CD4-positive, alpha-beta T cell (primary cell): ENCODE results near the gene ADAMTS17. TPM values are rescaled to one million over a fixed set of nuclear protein-coding genes. Genes with fewer than 3 reads are reported as not detected.
A peak's percentile ranks its signal among the peaks of the same experiment; 100 is the strongest.

Experiments
- ATAC-seq: fragments of 200-7000 bp; cut with Tn5 transposase; one replicate; pipeline ENCODE4 v1.10.0; 2022; ENCODE audit warnings: mild to moderate bottlenecking; ENCODE audit not compliant: poor library complexity
- CTCF ChIA-PET: fragments of 350-600 bp; sonication (Branson Sonifier 250); formaldehyde crosslinking; loops from one replicate; lab custom pipeline; 2021; ENCODE audit warnings: antibody characterized with exemption, inconsistent platforms; lab: Charles Lee
- POLR2A ChIA-PET: fragments of 350-600 bp; sonication (Branson Sonifier 250); formaldehyde crosslinking; loops from one replicate; lab custom pipeline; 2021; ENCODE audit warnings: antibody characterized with exemption, inconsistent platforms; lab: Charles Lee
- DNase-seq, 14 experiments: peaks; one replicate each; pipeline ENCODE4 v3.0.0-alpha.2; 2013 to 2020; ENCODE audit warnings: mixed read lengths in 2 of 14
- H3K27ac ChIP-seq, 2 donors: one replicate each; pipeline versions ENCODE4 v1.5.1 to v1.7.0; 2013; ENCODE audit warnings: low read length in 2 of 2, low read depth in 1 of 2, mild to moderate bottlenecking in 1 of 2
- H3K27me3 ChIP-seq, 2 experiments: 1 replicate in 1 of 2; 2 replicates in 1 of 2; pipeline versions ENCODE4 v1.6.1 to v1.7.0; 2013; ENCODE audit warnings: low read length in 2 of 2, control low read depth in 1 of 2, mild to moderate bottlenecking in 1 of 2, moderate library complexity in 1 of 2; ENCODE audit not compliant: insufficient read depth in 2 of 2, control insufficient read depth in 1 of 2
- H3K36me3 ChIP-seq: one replicate; pipeline ENCODE4 v1.6.1; 2013; ENCODE audit warnings: low read length, control low read depth; ENCODE audit not compliant: insufficient read depth
- H3K4me1 ChIP-seq: one replicate; pipeline ENCODE4 v1.6.1; 2013; ENCODE audit warnings: low read length, control low read depth; ENCODE audit not compliant: insufficient read depth
- H3K4me3 ChIP-seq: one replicate; pipeline ENCODE4 v1.5.1; 2013; ENCODE audit warnings: mild to moderate bottlenecking, low read length, moderate library complexity
- H3K9me3 ChIP-seq, 2 experiments: 1 replicate in 1 of 2; 2 replicates in 1 of 2; pipeline versions ENCODE4 v1.6.1 to v1.7.0; 2013; ENCODE audit warnings: low read length in 2 of 2, mild to moderate bottlenecking in 2 of 2, control low read depth in 1 of 2, moderate library complexity in 1 of 2; ENCODE audit not compliant: control insufficient read depth in 1 of 2, insufficient read depth in 1 of 2
- H3K27ac Mint-ChIP-seq: one replicate; pipeline ENCODE4 v1.8.0; 2020; ENCODE audit warnings: mixed read lengths
- H3K27me3 Mint-ChIP-seq: one replicate; pipeline ENCODE4 v1.8.0; 2021; ENCODE audit warnings: mixed read lengths
- H3K36me3 Mint-ChIP-seq: one replicate; pipeline ENCODE4 v1.8.0; 2021; ENCODE audit warnings: low read depth, mixed read lengths
- H3K4me1 Mint-ChIP-seq: one replicate; pipeline ENCODE4 v1.8.0; 2021; ENCODE audit warnings: low read depth, mixed read lengths
- H3K4me3 Mint-ChIP-seq: one replicate; pipeline ENCODE4 v1.8.0; 2020; ENCODE audit warnings: mild to moderate bottlenecking, mixed read lengths
- H3K9me3 Mint-ChIP-seq: one replicate; pipeline ENCODE4 v1.8.0; 2020; ENCODE audit warnings: mixed read lengths
- intact Hi-C, 2 experiments: fragments of 100-400 bp; cut with DNase I in 1 of 2; cut with micrococcal nuclease in 1 of 2; formaldehyde crosslinking; loops; one replicate each; pipeline versions ENCODE4 v1.15.1 to v1.9.0; 2023 to 2025; cut with DNase I, micrococcal nuclease
- total RNA-seq, 174 experiments: library from RNA in 2 of 174; stranded (reverse) in 2 of 174; gene quantifications; one replicate each; pipeline ENCODE4 v1.2.3 and lab custom pipeline; 2021 to 2026
- TF ChIP-seq, protein P1 (sequence below): fragments of 200-600 bp; IDR thresholded peaks from one replicate; pipeline ENCODE4 v1.8.0; 2022; ENCODE audit warnings: antibody characterized with exemption, mild to moderate bottlenecking

Gene ADAMTS17
- total RNA-seq, 2 experiments from 2014 or later: 9.9 to 13.2 TPM

DNA sequence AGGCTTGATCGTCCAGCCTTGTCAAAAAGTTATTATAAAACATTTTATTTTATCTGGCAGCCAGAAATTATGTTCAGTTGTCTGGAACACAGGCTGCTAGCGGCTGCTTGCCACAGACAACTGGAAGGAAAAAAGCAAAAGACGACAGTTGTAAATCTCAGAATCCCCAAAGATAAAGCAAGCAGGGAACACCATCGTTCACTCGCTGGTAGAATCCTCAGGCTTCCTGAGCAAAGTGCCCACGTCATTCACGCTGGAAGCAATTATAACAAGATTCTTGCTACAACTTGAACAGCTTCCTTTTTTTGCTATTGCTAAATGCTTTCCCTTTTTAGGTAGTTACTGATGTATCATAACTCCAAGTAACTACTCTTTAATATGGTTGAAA lies 33.6 kb downstream of the ADAMTS17 start:
- no peak overlapping the region for H3K27ac Mint-ChIP-seq
- ATAC-seq (no peak), DNase-seq (no peak)
- H3K4me3 ChIP-seq: no peak overlapping the region
- H3K9me3 ChIP-seq: peaks cover 0 to 6% of the 10 kb centered on the region in 2 experiments
- no peaks in the 10 kb centered on the region for H3K27me3 Mint-ChIP-seq
- H3K27me3 ChIP-seq: no peaks in the 10 kb centered on the region
- H3K4me1 Mint-ChIP-seq: peaks cover 10% of the 10 kb centered on the region
- no peaks in the 10 kb centered on the region for H3K9me3 Mint-ChIP-seq
- no peaks in the 10 kb centered on the region for H3K4me1 ChIP-seq
- H3K36me3 Mint-ChIP-seq: peaks cover 18% of the 10 kb centered on the region
- intact Hi-C loops: no loop called here
- no peak overlapping the region for H3K4me3 Mint-ChIP-seq
- peaks cover 3% of the 10 kb centered on the region for H3K36me3 ChIP-seq
- POLR2A ChIA-PET: no interaction called here
- CTCF ChIA-PET: no interaction called here
- no peak overlapping the region for H3K27ac ChIP-seq
- TF ChIP-seq, protein P1, sequence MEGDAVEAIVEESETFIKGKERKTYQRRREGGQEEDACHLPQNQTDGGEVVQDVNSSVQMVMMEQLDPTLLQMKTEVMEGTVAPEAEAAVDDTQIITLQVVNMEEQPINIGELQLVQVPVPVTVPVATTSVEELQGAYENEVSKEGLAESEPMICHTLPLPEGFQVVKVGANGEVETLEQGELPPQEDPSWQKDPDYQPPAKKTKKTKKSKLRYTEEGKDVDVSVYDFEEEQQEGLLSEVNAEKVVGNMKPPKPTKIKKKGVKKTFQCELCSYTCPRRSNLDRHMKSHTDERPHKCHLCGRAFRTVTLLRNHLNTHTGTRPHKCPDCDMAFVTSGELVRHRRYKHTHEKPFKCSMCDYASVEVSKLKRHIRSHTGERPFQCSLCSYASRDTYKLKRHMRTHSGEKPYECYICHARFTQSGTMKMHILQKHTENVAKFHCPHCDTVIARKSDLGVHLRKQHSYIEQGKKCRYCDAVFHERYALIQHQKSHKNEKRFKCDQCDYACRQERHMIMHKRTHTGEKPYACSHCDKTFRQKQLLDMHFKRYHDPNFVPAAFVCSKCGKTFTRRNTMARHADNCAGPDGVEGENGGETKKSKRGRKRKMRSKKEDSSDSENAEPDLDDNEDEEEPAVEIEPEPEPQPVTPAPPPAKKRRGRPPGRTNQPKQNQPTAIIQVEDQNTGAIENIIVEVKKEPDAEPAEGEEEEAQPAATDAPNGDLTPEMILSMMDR: no peak

DNA sequence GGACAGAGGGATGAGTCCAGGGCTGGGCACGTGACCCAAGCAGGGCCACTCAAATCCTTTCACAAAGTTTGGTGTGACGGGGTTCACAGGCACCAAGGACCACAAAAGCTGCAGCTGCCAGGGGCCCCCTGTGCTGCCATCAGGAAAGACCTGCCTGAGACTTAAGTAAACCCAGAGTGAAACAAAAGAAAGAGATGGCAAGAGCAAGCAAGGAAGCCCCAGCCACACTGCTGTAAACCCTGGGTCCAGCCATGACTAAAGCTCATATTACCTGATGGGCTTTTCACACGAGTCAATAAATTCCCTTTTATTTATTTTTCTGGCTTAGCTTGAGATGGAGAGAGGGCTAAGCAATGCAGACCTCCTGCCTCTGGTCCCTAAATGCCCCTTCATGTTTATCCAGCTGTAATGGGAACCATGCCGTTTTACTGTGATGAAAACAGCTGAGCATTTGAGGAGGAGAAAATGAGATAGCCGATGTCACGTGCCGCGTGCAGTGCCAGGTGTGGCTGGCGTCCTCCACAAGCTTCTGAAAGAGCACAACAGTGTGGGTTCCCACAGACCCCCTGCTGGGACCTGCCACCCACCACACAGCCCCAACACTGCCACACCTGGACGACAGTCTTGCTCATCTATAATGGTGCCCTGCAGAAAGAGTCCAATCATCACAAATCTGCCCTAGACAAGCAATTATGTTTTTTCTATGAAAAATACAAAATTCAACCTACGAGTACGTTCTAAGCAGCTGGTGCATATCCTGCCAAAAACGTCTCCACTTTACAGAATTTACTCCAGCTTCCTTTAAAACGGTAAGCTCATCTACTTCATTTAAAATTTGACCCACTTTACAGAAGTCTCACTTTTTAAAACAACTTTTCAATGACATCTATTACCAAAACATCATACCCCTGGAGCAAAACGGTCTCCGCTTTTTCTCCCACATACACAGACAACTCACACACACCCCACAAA lies 34.2 kb downstream of the ADAMTS17 start:
- Histone ChIP-seq H3K27me3 (no peaks in the 10 kb centered on the region), H3K4me3 (no peak overlapping the region), H3K36me3 (peaks cover 3% of the 10 kb centered on the region), H3K4me1 (no peaks in the 10 kb centered on the region), H3K9me3 (peaks cover 0 to 6% of the 10 kb centered on the region in 2 experiments), H3K27ac (no peak overlapping the region)
- Mint-ChIP-seq H3K4me3 (no peak overlapping the region), H3K27ac (no peak overlapping the region), H3K27me3 (no peaks in the 10 kb centered on the region), H3K9me3 (no peaks in the 10 kb centered on the region), H3K36me3 (peaks cover 17% of the 10 kb centered on the region), H3K4me1 (peaks cover 10% of the 10 kb centered on the region)
- intact Hi-C loops: no loop called here
- TF ChIP-seq, protein P1: no peak
- ChIA-PET POLR2A (no interaction called here), CTCF (interaction anchor here (0.9 kb wide), 1 partner anchor 32 kb away, joined by 3 read pairs; no protein-coding TSS in a partner anchor)
- peak in 1 of 14 experiments; percentile 2 for DNase-seq
- ATAC-seq: no peak

DNA sequence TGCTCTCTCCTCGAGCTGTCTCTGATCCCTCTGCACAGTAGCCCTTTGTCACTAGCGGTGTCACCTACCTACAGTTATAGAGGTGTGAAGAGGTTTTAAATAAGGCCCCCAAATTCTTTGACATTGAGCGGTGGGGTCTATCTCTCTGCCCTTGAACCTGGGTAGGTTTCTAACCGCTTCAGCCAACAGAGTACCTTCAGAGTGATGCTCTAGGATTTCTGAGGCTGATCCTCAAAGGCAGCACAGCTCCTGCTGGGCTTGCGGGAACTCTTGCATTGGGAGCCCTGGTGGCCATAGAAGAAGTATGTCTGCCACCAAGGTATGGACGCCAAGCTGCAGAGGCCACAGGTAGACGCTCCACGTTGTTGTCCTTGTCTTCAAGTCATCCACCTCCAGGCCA lies 35.7 kb downstream of the ADAMTS17 start:
- H3K4me1 ChIP-seq: no peaks in the 10 kb centered on the region
- TF ChIP-seq, protein P1: no peak
- no peak overlapping the region for H3K27ac ChIP-seq
- ATAC-seq: no peak
- H3K27ac Mint-ChIP-seq: no peak overlapping the region
- H3K9me3 ChIP-seq: no peaks in the 10 kb centered on the region
- CTCF ChIA-PET: no interaction called here
- H3K9me3 Mint-ChIP-seq: no peaks in the 10 kb centered on the region
- no peaks in the 10 kb centered on the region for H3K27me3 Mint-ChIP-seq
- POLR2A ChIA-PET: no interaction called here
- intact Hi-C loops: no loop called here
- H3K27me3 ChIP-seq: no peaks in the 10 kb centered on the region
- no peak for DNase-seq
- H3K36me3 Mint-ChIP-seq: peaks cover 9% of the 10 kb centered on the region
- H3K4me3 Mint-ChIP-seq: no peak overlapping the region
- H3K4me1 Mint-ChIP-seq: peaks cover 10% of the 10 kb centered on the region
- no peaks in the 10 kb centered on the region for H3K36me3 ChIP-seq
- no peak overlapping the region for H3K4me3 ChIP-seq
